ACHN (cell line): ENCODE results near the gene CYB561D2.

Experiments used
- DNase-seq: peaks from one replicate; pipeline ENCODE4 v3.0.0-alpha.2; 2015
- in situ Hi-C: cut with HindIII; loops from 2 replicates; pipeline ENCODE4 v1.10.0; 2017; ENCODE audit warnings: low sequenced_read_pairs, low pct_ligation_motif_present, low pct_unique_long_range_greater_than_20kb

The CYB561D2 gene

DNA sequence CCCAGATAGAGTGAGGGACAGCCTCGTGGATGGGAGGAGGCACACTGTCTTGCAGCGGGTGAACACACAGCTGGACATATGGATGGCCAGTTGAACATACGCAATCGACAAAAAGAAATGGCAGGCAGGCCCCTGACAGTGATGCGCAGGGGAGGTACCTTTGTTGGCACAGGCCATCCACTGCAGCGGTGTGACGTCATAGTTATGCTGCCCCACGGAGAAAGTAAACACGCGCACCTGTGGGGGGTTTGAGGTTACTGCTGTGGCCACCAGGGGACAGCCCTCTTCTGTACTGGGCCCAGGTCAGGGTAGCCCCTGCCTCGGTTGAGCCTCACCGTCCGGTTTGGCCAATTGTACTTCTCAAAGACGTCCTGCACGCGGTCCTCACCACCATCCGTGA lies 28.1 kb downstream of the CYB561D2 start:
- no peak for DNase-seq
- in situ Hi-C loops, result no loop called here

DNA sequence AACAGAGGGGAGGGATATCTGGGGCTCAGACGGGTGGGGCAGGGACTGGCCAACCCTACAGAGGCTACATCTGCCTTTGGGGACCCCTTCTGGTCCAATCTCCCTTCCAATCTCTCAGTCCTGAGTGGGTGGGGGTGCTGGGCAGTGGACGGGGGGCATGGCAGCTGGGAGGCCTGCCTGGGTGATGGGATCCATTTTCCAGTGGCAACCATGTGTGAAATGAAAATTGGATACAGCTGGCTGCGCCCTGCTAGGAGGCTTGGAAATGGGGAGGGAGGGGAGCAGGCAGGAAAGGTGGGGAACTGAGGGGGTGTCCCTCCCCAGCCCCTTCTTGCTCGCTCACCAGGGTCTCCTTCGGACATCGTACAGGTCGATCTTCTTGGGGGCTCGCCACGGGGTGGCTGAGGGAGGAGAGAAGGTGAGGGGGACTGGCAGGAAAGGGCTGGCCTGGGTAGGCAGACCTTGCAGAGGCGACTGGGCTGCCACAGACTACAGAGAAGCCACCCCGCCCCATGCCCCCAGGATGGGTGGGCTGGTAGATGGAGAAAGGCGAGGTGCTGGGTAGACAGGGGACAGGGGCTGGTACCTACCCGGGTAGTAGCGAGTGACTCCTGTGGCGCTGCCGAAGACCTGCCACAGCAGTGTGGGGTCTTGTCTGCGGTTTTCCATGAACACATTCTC lies 29.9 kb downstream of the CYB561D2 start:
- in situ Hi-C loops, result no loop called here
- no peak for DNase-seq

DNA sequence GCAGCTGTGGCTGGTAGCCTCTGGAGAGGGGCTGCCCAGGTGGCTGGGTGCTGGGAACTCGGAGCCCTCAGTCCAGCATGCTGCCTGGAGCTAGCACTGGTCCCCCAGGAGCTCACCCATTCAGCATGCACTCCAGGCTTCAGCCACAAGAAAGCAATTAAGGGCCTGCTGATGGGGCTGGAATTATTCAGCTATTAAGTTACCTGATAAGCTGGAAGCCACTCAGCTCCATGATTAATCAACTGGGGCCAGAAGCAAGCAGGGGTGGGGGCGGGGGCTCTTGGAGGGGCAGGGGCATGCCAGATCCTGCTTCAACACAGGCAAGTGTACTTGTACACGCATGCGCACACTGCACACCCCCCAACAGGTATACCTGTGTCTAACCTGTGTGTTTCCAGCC lies 30.7 kb downstream of the CYB561D2 start:
- in situ Hi-C loops, result no loop called here
- DNase-seq, result no peak

DNA sequence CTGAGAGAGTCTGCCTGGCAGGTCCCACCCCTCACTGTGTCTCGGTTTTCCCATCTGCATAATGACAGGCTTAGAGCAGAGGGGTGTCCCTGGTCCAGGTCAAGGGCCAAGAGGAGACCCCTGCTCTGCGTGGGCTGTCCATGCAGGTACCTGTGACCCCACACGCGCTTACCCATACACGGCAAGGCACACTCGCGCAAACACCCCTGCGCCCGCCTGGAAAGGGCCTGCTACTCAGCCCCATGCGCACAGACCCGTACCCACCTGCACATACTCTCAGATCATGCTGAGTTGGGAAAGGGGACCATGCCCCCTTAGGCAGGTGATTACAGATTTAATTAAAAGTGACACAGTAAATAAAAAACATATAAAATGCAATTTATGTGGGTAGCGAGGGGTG lies 32.1 kb downstream of the CYB561D2 start:
- in situ Hi-C loops, result no loop called here
- no peak for DNase-seq

DNA sequence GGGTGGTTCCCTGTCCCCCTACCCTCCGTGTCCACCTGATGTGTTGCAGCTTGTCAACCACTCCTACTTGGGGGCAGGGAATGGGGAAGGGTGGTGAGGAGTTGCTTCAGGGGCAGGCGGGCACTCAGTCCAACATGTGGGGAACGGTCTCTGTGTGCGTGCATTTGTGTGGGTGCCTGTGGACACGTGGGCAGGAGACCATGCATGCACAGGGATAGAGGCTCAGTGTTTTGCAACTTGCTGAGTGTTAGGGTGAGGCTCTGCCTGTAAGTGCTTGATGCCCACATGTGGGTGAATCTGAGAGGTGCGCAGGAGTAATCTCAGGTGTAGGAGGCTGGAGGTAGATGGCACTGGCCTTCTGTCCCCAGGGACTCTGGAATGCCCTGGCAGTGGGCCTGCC lies 33.1 kb downstream of the CYB561D2 start:
- in situ Hi-C loops, result no loop called here
- DNase-seq, result no peak

DNA sequence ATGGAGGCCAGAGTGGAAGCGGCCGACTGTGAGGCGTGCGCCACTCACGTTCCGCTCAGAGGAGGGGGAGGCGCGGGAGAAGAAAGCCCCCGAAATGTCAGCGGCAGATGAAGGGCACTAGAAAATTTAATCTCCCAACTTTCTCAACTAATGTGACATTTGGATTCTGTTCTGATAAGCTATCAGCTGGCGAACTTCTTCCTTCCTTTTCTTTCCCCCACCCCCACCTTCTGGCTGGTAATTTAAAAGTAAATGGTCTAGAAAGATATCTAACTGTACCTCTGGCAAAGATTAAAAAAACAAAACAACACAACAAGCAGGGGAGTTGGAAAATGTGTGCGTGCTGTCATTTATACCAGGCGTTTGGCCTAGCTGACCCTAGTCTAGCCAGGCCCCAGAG lies 35.1 kb downstream of the CYB561D2 start:
- DNase-seq, result no peak
- in situ Hi-C loops, result no loop called here

DNA sequence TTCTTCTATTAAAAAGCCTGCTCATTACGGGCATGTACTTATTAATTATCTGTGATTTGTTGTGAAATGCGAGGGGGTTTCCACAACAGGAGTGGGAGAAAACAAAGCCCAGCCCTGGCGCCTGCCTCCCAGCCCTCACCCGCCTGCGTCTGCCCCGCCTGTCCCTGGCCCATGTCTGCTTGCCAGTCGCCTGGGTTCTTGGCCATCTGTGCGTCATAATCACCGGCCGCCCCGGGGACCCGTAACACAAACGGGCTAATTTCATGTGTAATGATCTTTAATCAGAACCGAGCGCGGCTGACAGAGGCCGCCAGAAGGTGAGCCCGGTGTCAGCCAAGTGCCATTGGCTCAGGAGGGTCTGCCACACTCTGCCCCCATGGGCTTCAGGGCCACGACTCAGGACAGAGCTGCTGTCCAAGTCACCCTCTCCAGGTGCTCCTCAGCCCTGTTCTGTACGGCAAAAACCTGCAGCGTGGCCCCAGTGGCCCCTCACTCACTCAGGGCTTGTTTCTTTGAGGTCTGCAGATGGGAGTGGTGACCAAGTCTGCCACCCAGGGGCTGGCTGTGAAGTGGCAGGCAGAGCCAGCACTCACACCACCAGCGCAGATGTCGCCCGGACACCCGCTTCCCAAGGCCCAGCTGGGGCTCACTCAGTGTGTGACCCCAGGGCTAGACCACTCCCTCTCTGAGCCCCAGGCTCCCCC lies 37.5 kb downstream of the CYB561D2 start:
- in situ Hi-C loops, result no loop called here
- no peak for DNase-seq

DNA sequence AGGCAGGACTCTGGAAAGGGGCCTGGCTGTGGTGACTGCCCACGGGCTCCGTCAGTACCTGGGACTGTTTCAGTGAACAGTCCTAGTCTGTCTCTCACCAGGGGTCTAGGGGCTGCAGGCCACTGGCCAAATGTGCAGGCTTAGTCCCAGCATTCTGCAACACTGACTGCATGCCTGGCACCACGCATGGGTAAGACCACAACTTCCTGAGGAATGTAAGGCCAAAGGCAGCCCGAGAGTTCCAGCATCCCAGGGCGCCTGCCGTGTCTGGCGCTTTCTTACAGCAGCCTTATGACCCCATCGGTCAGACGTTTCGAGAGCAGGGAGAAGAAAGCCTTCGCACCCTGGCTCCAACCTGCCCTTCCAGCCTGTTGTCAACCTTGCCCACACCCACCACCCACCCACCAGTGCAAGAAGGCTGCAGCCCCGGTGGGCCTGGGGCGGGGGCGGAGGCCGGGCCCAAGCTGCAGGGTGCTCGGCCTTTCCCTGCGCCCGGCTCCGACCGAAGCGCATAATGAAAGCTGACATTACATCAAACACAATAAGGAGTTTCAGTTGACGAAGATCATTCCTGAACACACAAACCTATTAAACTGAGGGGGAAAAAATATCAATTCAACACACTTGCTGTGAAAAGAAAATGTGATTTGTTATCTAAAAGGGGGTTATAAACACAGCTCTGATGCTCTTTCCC lies 38.2 kb downstream of the CYB561D2 start:
- in situ Hi-C loops, result no loop called here
- no peak for DNase-seq

DNA sequence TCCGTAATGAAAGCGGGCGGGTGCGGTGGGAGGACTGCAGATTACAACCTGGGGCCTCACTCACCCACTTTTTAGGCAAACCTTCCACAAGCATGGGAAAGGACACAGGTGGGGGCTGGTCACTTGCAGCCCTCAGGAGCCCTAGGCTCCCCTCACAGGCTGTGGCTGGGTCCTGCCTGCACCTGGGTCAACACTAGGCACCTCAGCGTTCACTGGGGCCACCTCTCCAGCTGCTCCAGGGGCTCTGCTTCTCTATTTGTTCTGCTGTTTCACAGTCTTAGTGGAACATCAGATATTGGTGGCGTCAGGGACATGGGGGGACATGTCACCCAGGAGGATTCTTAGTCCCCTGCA lies 38.7 kb downstream of the CYB561D2 start:
- in situ Hi-C loops, result no loop called here
- DNase-seq, result no peak

DNA sequence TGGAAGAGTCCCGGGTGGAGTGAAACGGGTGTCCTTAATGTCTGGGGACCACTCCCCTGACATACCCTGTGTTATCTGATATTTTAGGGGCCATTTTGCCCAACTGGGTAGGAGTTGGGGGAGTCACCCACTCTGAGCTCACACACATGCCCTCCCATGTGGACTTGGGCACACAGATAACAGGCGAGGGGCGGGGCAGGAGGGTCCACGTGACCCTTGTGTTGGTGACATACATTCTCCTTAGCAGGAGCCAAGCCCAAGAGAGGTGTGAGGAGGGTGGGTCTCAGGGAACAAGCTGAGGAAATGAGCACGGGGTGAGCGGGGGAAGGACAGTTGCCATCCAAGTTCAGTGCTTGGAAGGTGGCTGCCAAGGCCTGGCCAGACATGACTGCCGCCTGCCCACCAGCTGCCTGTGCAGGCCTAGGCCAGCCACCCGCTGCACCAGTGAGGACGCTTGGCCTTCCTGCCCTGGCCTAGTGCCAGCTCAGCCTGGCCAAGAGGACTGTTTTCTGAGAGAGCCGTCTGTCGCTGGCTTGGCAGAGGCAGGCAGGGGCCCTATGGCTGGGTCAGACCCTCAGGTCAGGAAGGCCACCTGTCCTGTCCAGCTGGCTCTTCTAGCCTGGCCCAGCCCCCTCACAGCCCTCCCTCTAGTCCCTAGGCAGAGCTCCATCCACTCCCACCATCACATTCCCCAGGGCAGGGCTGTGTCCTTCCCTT lies 40.0 kb downstream of the CYB561D2 start:
- in situ Hi-C loops, result no loop called here

DNA sequence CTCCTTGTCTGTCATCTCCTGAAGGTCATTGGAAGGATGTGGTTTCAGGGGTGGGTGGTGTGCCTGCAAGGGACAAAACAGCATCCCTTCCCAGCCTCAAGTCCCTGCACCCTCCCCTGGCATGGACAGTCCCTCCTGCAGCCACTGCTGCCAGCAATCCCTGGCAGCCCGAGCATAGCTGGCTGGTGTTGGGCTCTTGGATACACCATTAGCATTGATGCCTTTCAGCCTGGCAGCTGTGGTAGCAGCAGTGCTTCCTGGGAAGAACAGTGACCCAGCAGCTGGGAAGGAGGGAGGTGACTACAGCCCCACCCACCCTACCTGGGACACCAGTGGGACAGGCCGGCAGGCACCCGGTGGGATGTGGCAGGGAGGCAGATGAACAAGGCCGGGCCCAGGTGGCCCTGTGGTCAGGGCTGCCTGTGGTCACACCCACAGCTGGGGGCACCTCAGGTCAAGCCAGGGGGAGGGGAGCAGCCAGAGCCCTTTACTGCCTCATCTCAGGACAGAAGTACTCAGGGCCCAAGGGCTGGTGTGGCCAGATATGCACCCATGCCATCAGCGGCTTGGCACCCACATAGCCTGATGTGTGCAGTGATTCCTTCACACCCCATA lies 41.5 kb downstream of the CYB561D2 start:
- no peak for DNase-seq
- in situ Hi-C loops, result no loop called here

More for the DNA sequence above, 40.0 kb downstream of the CYB561D2 start:
- DNase-seq, result no peak

DNA sequence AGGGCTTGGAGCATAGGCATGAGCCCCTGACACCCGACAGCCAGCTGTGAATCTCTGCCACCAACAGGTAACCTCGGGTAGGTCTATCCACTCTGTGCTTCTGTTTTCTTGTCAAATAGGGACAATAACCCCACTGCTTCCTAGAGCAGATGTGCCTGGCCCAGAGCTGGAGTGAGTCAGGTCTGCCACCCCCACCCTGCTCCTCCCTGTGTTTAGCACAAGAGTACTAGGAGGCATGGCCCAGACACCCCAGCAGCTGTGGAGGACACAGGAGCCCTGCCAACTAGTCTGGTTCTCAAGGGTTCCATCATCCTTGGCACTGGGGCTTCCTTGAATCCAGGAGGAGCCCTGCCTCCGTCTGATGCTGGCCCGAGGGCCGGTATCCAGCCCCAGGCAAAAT lies 42.4 kb downstream of the CYB561D2 start:
- in situ Hi-C loops, result no loop called here

DNA sequence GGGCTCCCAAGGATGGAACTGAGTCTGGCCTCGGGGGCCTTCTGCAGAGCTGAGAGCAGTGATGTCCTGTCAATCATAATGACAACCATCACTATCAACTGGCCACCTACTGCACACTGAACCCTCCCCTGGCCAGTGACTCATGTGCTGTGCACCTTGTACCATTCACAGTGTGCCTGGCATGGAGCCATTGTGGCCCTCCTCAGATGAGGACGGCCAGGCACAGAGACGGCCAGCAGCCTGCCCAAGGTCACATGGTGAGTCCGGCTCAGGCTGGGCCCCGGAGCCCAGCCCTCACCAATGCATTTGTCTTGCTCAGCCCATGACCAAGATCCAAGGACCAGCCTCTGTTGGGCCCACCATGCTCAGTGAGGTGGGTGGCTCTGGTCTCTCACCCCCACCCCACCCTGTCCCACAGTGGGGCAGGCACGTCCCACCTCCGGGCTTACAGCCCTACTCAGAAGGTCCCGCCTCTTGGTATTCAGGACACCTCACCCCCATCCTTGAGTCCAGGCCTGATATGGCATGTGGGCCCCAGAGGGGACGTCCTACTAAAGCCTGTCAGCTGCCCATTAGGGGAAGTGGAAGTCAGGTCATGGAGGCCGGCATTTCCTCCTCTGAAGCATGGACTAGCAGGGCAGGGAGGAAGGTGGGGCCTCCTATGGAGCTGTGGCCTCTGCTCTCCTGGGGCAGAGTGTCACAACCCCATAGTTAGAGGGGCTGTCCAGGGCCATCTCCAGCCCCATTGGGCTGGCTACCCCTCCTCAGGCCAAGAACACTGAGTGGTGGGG lies 44.6 kb downstream of the CYB561D2 start:
- in situ Hi-C loops, result no loop called here
- no peak for DNase-seq

More for the DNA sequence above, 42.4 kb downstream of the CYB561D2 start:
- no peak for DNase-seq

DNA sequence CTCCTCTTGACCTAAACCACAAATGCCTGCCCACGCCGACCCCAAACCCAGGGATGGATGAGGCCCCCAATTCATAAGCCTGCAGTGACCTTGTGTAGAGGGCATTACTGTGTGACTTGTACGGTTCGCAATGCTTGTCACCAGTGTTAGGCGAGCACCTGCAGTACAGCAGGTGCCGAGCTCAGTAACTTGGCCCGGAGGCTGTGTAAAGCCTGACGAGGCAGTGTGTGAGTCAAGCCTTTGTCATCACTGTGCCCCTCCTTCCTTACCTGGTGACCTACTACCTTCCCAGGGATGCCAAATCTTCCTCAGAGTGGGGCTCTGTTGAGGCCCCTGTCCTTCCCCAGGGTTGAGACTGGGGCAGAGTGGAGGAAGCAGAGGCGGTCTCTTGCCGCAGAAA lies 45.8 kb downstream of the CYB561D2 start:
- no peak for DNase-seq
- in situ Hi-C loops, result no loop called here

DNA sequence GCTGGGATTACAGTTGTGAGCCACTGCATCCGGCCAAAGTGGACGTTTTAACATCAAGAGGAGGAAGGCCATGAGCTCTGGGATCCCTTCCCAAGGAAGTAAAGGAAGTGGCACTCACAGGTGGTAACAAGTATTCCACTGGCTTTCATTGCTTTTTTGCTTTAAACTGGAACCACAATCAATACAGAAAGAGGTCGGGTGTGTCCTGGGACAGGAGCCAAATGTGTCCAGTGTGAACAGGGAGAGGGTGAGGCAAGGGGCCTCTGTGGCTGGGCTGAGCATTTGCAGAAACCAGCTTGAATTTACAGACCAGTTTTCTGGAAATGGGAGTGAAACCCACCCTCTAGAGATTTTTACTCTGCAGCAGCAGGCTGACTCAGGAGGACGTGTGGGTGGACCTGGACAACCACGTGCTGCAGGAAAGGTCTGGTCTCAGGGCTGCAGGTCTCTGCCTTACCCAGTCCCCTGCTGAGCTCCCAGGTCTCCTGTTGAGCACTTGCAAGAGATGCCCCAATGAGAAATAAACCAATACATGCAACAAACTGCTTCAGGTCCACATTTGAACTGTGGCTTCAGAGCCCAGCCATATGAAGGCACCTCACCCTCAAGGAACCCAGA lies 51.4 kb downstream of the CYB561D2 start:
- in situ Hi-C loops, result no loop called here
- no peak for DNase-seq
